ENCODE measurements around the gene MPPE1. TPM values are rescaled to one million over a fixed set of nuclear protein-coding genes. Genes with fewer than 3 reads are reported as not detected.
"Not testable (repeated sequence)": the region's sequence is repeated elsewhere in the genome, so short reads cannot be mapped to it uniquely, and the experiment has no call there.

Gene MPPE1
- total RNA-seq, 1 experiment from 2014 or later: 21.4 TPM

- CTCF ChIA-PET: interaction anchor here (0.8 to 1.9 kb wide), 5 partner anchors 8 to 291 kb away, joined by 3 to 13 read pairs (median 4); no protein-coding TSS in a partner anchor
- ATAC-seq: not testable (repeated sequence)
Measured at GRCh38 chr18:11945834-11946659, 37.9 kb upstream of the MPPE1 start.

GRCh38 chr18:11944786-11945185, 36.7 kb upstream of the MPPE1 start:
- no peak overlapping the region for H3K4me2 ChIP-seq (ENCODE audit: low read length)
- H3K4me3 ChIP-seq (replicated peaks in 1 of 2; ENCODE audit: low read depth in 1 of 2, low read length in 2 of 2): no peak overlapping the region
- H3K36me3 ChIP-seq (ENCODE audit: control insufficient read depth in 1 of 2, insufficient read depth in 2 of 2, low read length in 2 of 2): no peaks in the 10 kb centered on the region
- no peaks in the 10 kb centered on the region for H3K27me3 ChIP-seq (ENCODE audit: insufficient read depth, low read length)
- ATAC-seq (no peak), DNase-seq (ENCODE audit: low read depth, low spot score) (no peak)
- no peak overlapping the region for H3K9ac ChIP-seq (ENCODE audit: low read length)
- BruUV-seq (replicated peaks): no TSS peak
- ChIA-PET RAD21 (ENCODE audit: low non-redundant PET in 1 of 2, low total read pairs in 2 of 2, uncharacterized antibody in 2 of 2, unreplicated experiment in 2 of 2) (no interaction called here), CTCF (interaction anchor here (1.3 kb wide), 1 partner anchor 95 kb away, joined by 4 read pairs; no protein-coding TSS in a partner anchor), POLR2A (no interaction called here)
- peaks cover 33 to 50% of the 10 kb centered on the region in 2 experiments for H3K4me1 ChIP-seq (ENCODE audit: control insufficient read depth in 1 of 2, insufficient read depth in 2 of 2, low read length in 2 of 2)
- H4K20me1 ChIP-seq (ENCODE audit: insufficient read depth): no peaks in the 10 kb centered on the region
- no peak overlapping the region for H2AFZ ChIP-seq (ENCODE audit: low read depth, low read length, poor library complexity, severe bottlenecking)
- H3K27ac ChIP-seq (ENCODE audit: low read depth, low read length): no peak overlapping the region
- intact Hi-C loops (cut with micrococcal nuclease): no loop called here
- H3K9me3 ChIP-seq (ENCODE audit: control insufficient read depth in 1 of 2, insufficient read depth in 1 of 2, low read depth in 1 of 2, low read length in 2 of 2): no peaks in the 10 kb centered on the region
- no peaks in the 10 kb centered on the region for H3K79me2 ChIP-seq (ENCODE audit: insufficient read depth, low read length)
- no peaks in the 10 kb centered on the region for H3K9me2 ChIP-seq (ENCODE audit: insufficient read depth)
- no peak for TF ChIP-seq JUND (IDR thresholded peaks at IDR 0.05)
- no peak for TF ChIP-seq SIN3A (IDR thresholded peaks at IDR 0.05; ENCODE audit: low read depth)
- no peak for TF ChIP-seq EGR1 (IDR thresholded peaks at IDR 0.05; ENCODE audit: low read depth)
- no peak for TF ChIP-seq CEBPB (IDR thresholded peaks at IDR 0.05; ENCODE audit: low read depth)
- no peak for TF ChIP-seq CBX3 (IDR thresholded peaks at IDR 0.05; ENCODE audit: low read depth)
- no peak for TF ChIP-seq REST (IDR thresholded peaks at IDR 0.05; ENCODE audit: low read depth)
- TF ChIP-seq RAD21 (IDR thresholded peaks at IDR 0.05; ENCODE audit: low read depth): no peak
- TF ChIP-seq, protein P1, sequence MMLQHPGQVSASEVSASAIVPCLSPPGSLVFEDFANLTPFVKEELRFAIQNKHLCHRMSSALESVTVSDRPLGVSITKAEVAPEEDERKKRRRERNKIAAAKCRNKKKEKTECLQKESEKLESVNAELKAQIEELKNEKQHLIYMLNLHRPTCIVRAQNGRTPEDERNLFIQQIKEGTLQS (IDR thresholded peaks at IDR 0.05): no peak
- TF ChIP-seq SP1 (IDR thresholded peaks at IDR 0.05; ENCODE audit: low read depth): no peak
- TF ChIP-seq MAX (IDR thresholded peaks at IDR 0.05): no peak
- TF ChIP-seq ZBTB33 (IDR thresholded peaks at IDR 0.05; ENCODE audit: extremely low read depth, insufficient replicate concordance, low read length): no peak
- TF ChIP-seq ZFX (IDR thresholded peaks at IDR 0.05): no peak
- no peak for TF ChIP-seq ZNF274 (IDR thresholded peaks at IDR 0.05; ENCODE audit: low read depth, low read length)
- no peak for TF ChIP-seq ELF1 (IDR thresholded peaks at IDR 0.05; ENCODE audit: borderline replicate concordance, low read depth)

More at GRCh38 chr18:11945834-11946659, 37.9 kb upstream of the MPPE1 start:
- BruUV-seq (replicated peaks); RAD21 ChIA-PET (ENCODE audit: low non-redundant PET in 1 of 2, low total read pairs in 2 of 2, uncharacterized antibody in 2 of 2, unreplicated experiment in 2 of 2); H3K36me3 ChIP-seq (ENCODE audit: control insufficient read depth in 1 of 2, insufficient read depth in 2 of 2, low read length in 2 of 2); H3K4me3 ChIP-seq (replicated peaks in 1 of 2; ENCODE audit: low read depth in 1 of 2, low read length in 2 of 2); H4K20me1 ChIP-seq (ENCODE audit: insufficient read depth); H3K9me2 ChIP-seq (ENCODE audit: insufficient read depth); H3K79me2 ChIP-seq (ENCODE audit: insufficient read depth, low read length); H3K9me3 ChIP-seq (ENCODE audit: control insufficient read depth in 1 of 2, insufficient read depth in 1 of 2, low read depth in 1 of 2, low read length in 2 of 2); H3K27me3 ChIP-seq (ENCODE audit: insufficient read depth, low read length); DNase-seq (ENCODE audit: low read depth, low spot score): not testable (repeated sequence)
- peak overlapping the region; percentile 5 for H2AFZ ChIP-seq (ENCODE audit: low read depth, low read length, poor library complexity, severe bottlenecking)
- TF ChIP-seq CEBPB (IDR thresholded peaks at IDR 0.05; ENCODE audit: low read depth): peak; percentile 40; the same call in 1 of the 2 replicates
- intact Hi-C loops (cut with micrococcal nuclease): loop anchor here (2.0 kb wide), 1 partner anchor 35 kb away; the partner anchor contains the start of gene IMPA2
- POLR2A ChIA-PET: interaction anchor here (0.7 kb wide), 1 partner anchor 168 kb away, joined by 3 read pairs; no protein-coding TSS in a partner anchor
- peaks cover 33 to 50% of the 10 kb centered on the region in 2 experiments for H3K4me1 ChIP-seq (ENCODE audit: control insufficient read depth in 1 of 2, insufficient read depth in 2 of 2, low read length in 2 of 2)
- H3K9ac ChIP-seq (ENCODE audit: low read length): peak overlapping the region; percentile 43; the same call in 1 of the 2 replicates
- peak overlapping the region; percentile 55; the same call in 1 of the 2 replicates for H3K27ac ChIP-seq (ENCODE audit: low read depth, low read length)
- peak overlapping the region; percentile 68 for H3K4me2 ChIP-seq (ENCODE audit: low read length)

All from HCT116 (cell line).